HL-60 (cell line): ENCODE data around the gene BZW2.

Experiments
- CTCF ChIP-seq: IDR thresholded peaks from one replicate; pipeline ENCODE4 v1.5.1; 2011; ENCODE audit warnings: low read length, control low read depth, inconsistent platforms; ENCODE audit not compliant: insufficient read depth
- GABPA ChIP-seq: IDR thresholded peaks from 2 replicates; pipeline ENCODE4 v1.6.1; 2012; ENCODE audit warnings: low read depth
- POLR2AphosphoS5 ChIP-seq: IDR thresholded peaks from 2 replicates; pipeline ENCODE4 v1.6.1; 2012; ENCODE audit warnings: low read depth
- REST ChIP-seq: IDR thresholded peaks from 2 replicates; pipeline ENCODE4 v1.6.1; 2012; ENCODE audit warnings: low read depth; ENCODE audit not compliant: insufficient replicate concordance
- SPI1 ChIP-seq: IDR thresholded peaks from 2 replicates; pipeline ENCODE4 v1.6.1; 2012; ENCODE audit warnings: low read depth, mild to moderate bottlenecking, borderline replicate concordance

GRCh38 chr7:16644636-16645592 is 1.1 kb upstream of the BZW2 start:
- TF ChIP-seq CTCF (no peak), POLR2AphosphoS5 (peak; percentile 53), REST (no peak), SPI1 (peak; percentile 35; the same call in 1 of the 2 replicates), GABPA (no peak)
